Activated B cell treated with CpG ODN at 0.5 μM for 24 hours (primary cell): ENCODE data around the gene ANKRD63. TPM values are rescaled to one million over a fixed set of nuclear protein-coding genes. Genes with fewer than 3 reads are reported as not detected.
A peak's percentile ranks its signal among the peaks of the same experiment; 100 is the strongest.

Experiments used
- ATAC-seq: fragments of 200-7000 bp; cut with Tn5 transposase; one replicate; pipeline ENCODE4 v1.10.0; 2021; ENCODE audit warnings: low read depth, mild to moderate bottlenecking, moderate library complexity
- CTCF ChIA-PET: fragments of 350-600 bp; sonication (Branson Sonifier 250); formaldehyde crosslinking; loops from one replicate; lab custom pipeline; 2021; ENCODE audit warnings: antibody characterized with exemption; lab: Charles Lee
- POLR2A ChIA-PET: fragments of 350-600 bp; sonication (Branson Sonifier 250); formaldehyde crosslinking; loops from one replicate; lab custom pipeline; 2021; ENCODE audit warnings: antibody characterized with exemption; lab: Charles Lee
- DNase-seq: peaks from one replicate; pipeline ENCODE4 v3.0.0; 2022
- H3K27ac Mint-ChIP-seq: one replicate; pipeline ENCODE4 v1.8.0; 2020; ENCODE audit warnings: mixed read lengths
- H3K27me3 Mint-ChIP-seq: one replicate; pipeline ENCODE4 v1.8.0; 2021; ENCODE audit warnings: mixed read lengths
- H3K36me3 Mint-ChIP-seq: one replicate; pipeline ENCODE4 v1.8.0; 2021; ENCODE audit warnings: low read depth, mixed read lengths
- H3K4me1 Mint-ChIP-seq: one replicate; pipeline ENCODE4 v1.8.0; 2021; ENCODE audit warnings: mixed read lengths
- H3K4me3 Mint-ChIP-seq: one replicate; pipeline ENCODE4 v1.8.0; 2020; ENCODE audit warnings: mild to moderate bottlenecking, mixed read lengths
- H3K9me3 Mint-ChIP-seq: one replicate; pipeline ENCODE4 v1.8.0; 2020; ENCODE audit warnings: mixed read lengths
- CTCF ChIP-seq: fragments of 200-600 bp; IDR thresholded peaks from one replicate; pipeline ENCODE4 v1.8.0; 2022; ENCODE audit warnings: antibody characterized with exemption, mild to moderate bottlenecking
- intact Hi-C: fragments of 100-400 bp; cut with micrococcal nuclease; formaldehyde crosslinking; loops from one replicate; pipeline ENCODE4 v1.15.1; 2024
- total RNA-seq: library from RNA; stranded (reverse); gene quantifications from 2 replicates; pipeline ENCODE4 v1.2.3, GENCODE V29; 2022

Gene ANKRD63
- 0.32 TPM in 1 of 2 replicates, not detected in the other for total RNA-seq

- intact Hi-C loops, result no loop called here
- H3K27ac Mint-ChIP-seq, result no peak within 1 kb of the TSS
- no peaks in the 10 kb centered on the region for H3K9me3 Mint-ChIP-seq
- H3K36me3 Mint-ChIP-seq, result peaks cover 4% of the 10 kb centered on the region
- ATAC-seq (peak; percentile 60), DNase-seq (peak; percentile 58)
- POLR2A ChIA-PET, result interaction anchor here (0.7 to 2.0 kb wide), 4 partner anchors 25 to 244 kb away, joined by 3 to 14 read pairs (median 6); partner anchors contain the start of gene PLCB2
- peak within 1 kb of the TSS; percentile 76 for H3K4me3 Mint-ChIP-seq
- CTCF ChIA-PET, result interaction anchor here (1.1 to 3.0 kb wide), 4 partner anchors 10 to 66 kb away, joined by 3 to 13 read pairs (median 10); partner anchors contain the start of gene PLCB2
- TF ChIP-seq CTCF, result no peak
- H3K27me3 Mint-ChIP-seq, result peaks cover 3% of the 10 kb centered on the region
- peaks cover 10% of the 10 kb centered on the region for H3K4me1 Mint-ChIP-seq
Measured at GRCh38 chr15:40282869-40283614, at the start of gene ANKRD63. Gene ANKRD63, minus strand, starts transcription at chr15:40283064. Its CDS starts 478 bp downstream, at chr15:40282586.

GRCh38 chr15:40332113-40332781 is 49.4 kb upstream of the ANKRD63 start:
- Mint-ChIP-seq H3K4me1 (peaks cover 25% of the 10 kb centered on the region), H3K27me3 (no peaks in the 10 kb centered on the region), H3K36me3 (no peaks in the 10 kb centered on the region), H3K4me3 (no peak overlapping the region), H3K9me3 (no peaks in the 10 kb centered on the region), H3K27ac (no peak overlapping the region)
- TF ChIP-seq CTCF, result no peak
- intact Hi-C loops, result no loop called here
- CTCF ChIA-PET, result interaction anchor here (1.1 to 8.6 kb wide), 3 partner anchors 9 to 53 kb away, joined by 4 to 36 read pairs (median 5); no protein-coding TSS in a partner anchor
- DNase-seq (no peak), ATAC-seq (no peak)
- POLR2A ChIA-PET, result interaction anchor here (0.5 to 1.6 kb wide), 4 partner anchors 9 to 257 kb away, joined by 3 read pairs; no protein-coding TSS in a partner anchor

- no peaks in the 10 kb centered on the region for H3K9me3 Mint-ChIP-seq
- DNase-seq (no peak), ATAC-seq (no peak)
- CTCF ChIA-PET, result interaction anchor here (1.1 to 8.6 kb wide), 3 partner anchors 9 to 52 kb away, joined by 4 to 36 read pairs (median 5); no protein-coding TSS in a partner anchor
- no peaks in the 10 kb centered on the region for H3K36me3 Mint-ChIP-seq
- intact Hi-C loops, result no loop called here
- POLR2A ChIA-PET, result interaction anchor here (0.6 to 1.6 kb wide), 4 partner anchors 9 to 599 kb away, joined by 3 to 6 read pairs (median 3); no protein-coding TSS in a partner anchor
- H3K27ac Mint-ChIP-seq, result no peak overlapping the region
- TF ChIP-seq CTCF, result no peak
- H3K27me3 Mint-ChIP-seq, result no peaks in the 10 kb centered on the region
- H3K4me1 Mint-ChIP-seq, result peaks cover 20% of the 10 kb centered on the region
- H3K4me3 Mint-ChIP-seq, result no peak overlapping the region
Measured at GRCh38 chr15:40331637-40332036, 48.8 kb upstream of the ANKRD63 start.

- TF ChIP-seq CTCF, result no peak
- DNase-seq, result no peak
- H3K27me3 Mint-ChIP-seq, result no peaks in the 10 kb centered on the region
- ATAC-seq, result no peak
- intact Hi-C loops, result no loop called here
- no peak overlapping the region for H3K27ac Mint-ChIP-seq
- CTCF ChIA-PET, result interaction anchor here (8.6 kb wide), 1 partner anchor 51 kb away, joined by 36 read pairs; no protein-coding TSS in a partner anchor
- POLR2A ChIA-PET, result no interaction called here
- peaks cover 19% of the 10 kb centered on the region for H3K4me1 Mint-ChIP-seq
- no peaks in the 10 kb centered on the region for H3K9me3 Mint-ChIP-seq
- no peaks in the 10 kb centered on the region for H3K36me3 Mint-ChIP-seq
- H3K4me3 Mint-ChIP-seq, result no peak overlapping the region
Measured at GRCh38 chr15:40331026-40331425, 48.2 kb upstream of the ANKRD63 start.
